Fibroblast of upper back skin (primary cell): ENCODE measurements around the gene TBX19.

Source experiments
- DNase-seq: peaks from one replicate; pipeline ENCODE4 v3.0.0-alpha.2; 2013

TBX19 gene

DNA sequence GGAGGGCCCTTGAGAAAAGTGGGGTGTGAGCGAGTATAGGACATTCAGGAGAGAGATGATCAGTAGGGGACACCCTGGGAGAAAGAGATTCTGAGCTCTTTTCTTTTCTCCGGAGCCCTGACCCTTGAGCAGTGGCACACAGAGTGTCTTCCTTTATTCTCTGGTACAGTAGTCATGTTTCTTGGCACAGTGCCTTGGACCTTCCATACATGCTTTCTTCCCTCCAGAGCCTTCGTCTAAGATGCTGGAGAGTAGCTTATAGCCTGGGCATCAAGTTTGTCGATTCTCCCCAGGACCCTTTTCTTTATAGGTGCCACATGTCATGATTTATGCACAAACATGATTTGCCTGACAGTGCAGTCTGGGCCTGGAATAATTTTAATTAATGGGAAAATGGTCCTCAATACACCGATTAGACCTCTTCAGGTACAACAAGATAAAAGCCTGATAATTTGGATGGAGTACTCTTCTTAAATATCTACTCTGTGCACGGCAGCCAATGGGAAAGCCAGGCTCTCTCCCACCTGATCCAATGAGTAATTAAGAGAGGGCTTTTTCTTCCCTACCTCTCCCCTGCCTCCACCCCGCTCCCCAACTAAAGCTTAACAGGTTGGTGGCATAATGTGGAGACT lies at the start of gene TBX19:
TSS of gene TBX19 (plus strand) at position 582 of the 632 bp plus-strand sequence. CDS start 214 bp downstream, outside the sequence.
- DNase-seq: no peak

- peak; percentile 52 for DNase-seq
These were observed 45.7 kb upstream of the TBX19 start for GRCh38 chr1:168234846-168235547.

- DNase-seq: peak; percentile 38
These were observed 45.2 kb upstream of the TBX19 start for GRCh38 chr1:168235548-168235885.

GRCh38 chr1:168235937-168236336 lies 44.7 kb upstream of the TBX19 start:
- no peak for DNase-seq

- no peak for DNase-seq
These were observed 43.7 kb upstream of the TBX19 start for GRCh38 chr1:168236836-168237611.

DNA sequence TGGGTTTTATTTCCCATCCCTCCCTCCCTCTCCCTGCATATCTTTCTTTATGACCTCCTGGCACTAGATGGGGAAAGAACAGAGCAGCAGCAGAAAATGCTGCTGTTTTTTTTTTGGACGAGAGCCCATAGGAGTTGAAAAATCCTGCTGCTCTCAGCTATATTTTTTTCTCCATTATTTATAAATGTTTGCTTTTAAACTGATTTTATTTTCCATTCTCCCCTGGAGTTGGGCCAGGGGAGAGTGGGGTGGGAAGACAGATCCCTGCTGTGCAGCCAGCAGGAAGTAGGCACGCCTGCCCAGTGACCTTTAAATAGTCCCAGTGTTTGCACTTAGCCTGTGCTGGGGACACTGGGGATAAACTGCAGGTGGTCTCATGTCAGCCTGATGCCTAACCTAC lies 37.5 kb upstream of the TBX19 start:
- DNase-seq: no peak

DNA sequence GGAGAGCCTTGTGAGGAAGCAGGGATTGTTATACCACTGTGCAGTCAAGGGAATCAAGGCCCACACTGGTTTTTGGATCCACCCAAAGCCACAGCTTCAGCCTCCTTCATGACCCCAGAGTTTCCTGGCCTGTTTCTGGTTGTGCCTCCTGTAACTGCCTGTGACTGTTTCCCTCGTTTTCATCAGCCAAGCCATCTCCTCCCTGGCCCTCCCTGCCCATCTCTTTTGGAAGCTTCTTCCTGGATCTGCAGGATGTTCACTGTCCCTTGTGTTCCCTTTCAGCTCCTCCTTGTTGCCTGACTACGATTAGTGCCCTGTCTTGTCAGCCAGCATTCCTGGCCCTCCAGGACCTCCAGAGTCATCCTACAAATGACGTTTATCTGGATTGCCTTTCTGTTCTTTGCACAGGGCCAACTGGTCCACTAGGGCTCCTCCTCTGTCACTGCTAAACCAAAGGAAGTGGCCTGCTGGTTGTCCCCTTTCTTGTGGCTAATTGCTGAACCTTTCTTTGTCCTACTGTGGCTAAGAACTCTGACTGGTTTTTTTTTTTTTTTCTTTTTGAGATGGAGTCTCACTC lies 37.0 kb upstream of the TBX19 start:
- DNase-seq: peak; percentile 28

- DNase-seq: no peak
These were observed 35.6 kb upstream of the TBX19 start for GRCh38 chr1:168245042-168245441.

DNA sequence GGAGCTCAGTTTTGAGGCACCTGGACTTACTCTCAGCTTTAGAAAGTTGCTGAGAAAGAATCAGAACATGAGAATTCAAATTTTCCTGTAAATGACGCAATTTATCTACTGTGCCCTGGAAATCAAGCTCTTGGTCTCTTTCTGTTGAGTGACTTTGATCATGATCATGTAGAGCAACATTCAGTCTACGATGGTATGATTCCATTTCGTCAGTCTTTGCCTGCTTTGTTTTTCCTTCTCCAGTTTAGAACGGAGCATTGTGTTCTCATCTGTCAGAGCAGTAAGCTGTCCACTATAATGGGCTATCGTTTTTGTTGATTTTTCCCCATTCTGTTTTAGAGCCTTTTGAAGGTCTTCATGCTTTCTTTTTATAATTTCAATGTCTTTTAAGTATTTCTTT lies 34.2 kb upstream of the TBX19 start:
- DNase-seq: no peak

GRCh38 chr1:168252204-168252733 lies 28.4 kb upstream of the TBX19 start:
- no peak for DNase-seq

GRCh38 chr1:168256164-168256563 lies 24.5 kb upstream of the TBX19 start:
- no peak for DNase-seq

- DNase-seq: no peak
These were observed 23.3 kb upstream of the TBX19 start for GRCh38 chr1:168257397-168257796.

- no peak for DNase-seq
These were observed 21.1 kb upstream of the TBX19 start for GRCh38 chr1:168259567-168259966.

DNA sequence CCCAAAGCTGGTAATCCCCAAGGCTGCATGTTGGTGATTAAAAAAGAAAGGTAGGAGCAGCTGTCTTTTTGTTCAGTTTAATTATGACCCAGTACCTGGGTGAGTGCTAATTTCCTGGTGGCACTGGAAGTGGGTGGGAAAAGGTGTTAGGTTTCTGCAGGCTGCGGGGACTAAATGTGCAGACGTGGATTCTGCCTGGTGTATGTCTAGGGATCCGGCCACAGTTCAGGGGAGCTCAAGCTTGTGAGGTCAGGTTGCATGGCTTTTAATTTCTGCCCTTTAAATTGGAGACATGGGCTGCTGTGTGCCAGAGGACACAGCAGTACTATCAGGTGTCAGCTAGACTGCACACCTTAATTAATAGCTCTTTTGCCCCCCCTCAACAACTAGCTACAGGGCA lies 20.3 kb upstream of the TBX19 start:
- DNase-seq: no peak

- DNase-seq: peak; percentile 87
These were observed 19.3 kb upstream of the TBX19 start for GRCh38 chr1:168261390-168261789.

- no peak for DNase-seq
These were observed 17.5 kb upstream of the TBX19 start for GRCh38 chr1:168263130-168263529.

- no peak for DNase-seq
These were observed 16.4 kb upstream of the TBX19 start for GRCh38 chr1:168264296-168264695.

- no peak for DNase-seq
These were observed 15.1 kb upstream of the TBX19 start for GRCh38 chr1:168265596-168265995.

GRCh38 chr1:168266644-168267186 lies 14.0 kb upstream of the TBX19 start:
- peak; percentile 7 for DNase-seq

DNA sequence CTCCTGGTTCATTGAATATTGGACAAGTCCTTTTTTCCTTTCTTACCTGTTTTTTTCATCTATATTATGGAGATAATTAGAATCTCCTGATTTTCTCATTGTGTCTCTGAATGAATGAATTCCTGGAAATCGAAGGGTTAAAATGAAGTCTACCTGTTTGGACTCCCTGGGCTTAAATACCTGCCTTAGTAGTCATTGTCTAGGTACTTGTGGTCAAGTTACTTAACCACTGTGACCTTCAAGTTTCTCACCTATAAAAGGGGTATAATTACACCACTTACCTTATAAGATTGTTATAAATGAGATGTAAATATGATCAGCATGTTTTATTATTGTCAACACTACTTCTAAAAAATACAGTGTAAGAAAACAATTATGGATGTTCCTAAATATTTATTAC lies 9.0 kb upstream of the TBX19 start:
- no peak for DNase-seq

DNA sequence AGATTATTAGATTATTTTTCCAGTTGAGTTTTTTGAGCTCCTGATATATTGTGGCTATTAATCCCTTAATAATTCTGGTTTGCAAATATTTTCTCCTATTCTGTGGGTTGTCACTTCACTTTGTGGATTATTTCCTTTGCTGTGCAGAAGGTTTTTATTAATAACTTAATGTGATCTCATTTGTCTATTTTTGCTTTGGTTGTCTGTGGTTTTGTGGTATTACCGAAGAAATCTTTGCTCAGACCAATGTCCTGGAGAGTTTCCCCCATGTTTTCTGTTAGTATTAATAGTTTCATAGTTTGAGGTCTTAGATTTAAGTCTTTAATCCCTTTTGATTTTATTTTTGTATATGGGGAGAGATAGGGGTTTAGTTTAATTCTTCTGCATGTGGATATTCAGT lies 7.1 kb upstream of the TBX19 start:
- DNase-seq: peak; percentile 37

GRCh38 chr1:168279253-168279652 lies 1.4 kb upstream of the TBX19 start:
- DNase-seq: no peak
